GM19238 (cell line): ENCODE data around the gene PROZ.

Experiments
- DNase-seq: peaks from one replicate; pipeline ENCODE4 v3.0.0; 2011; ENCODE audit warnings: low spot score; ENCODE audit not compliant: insufficient read length

Gene PROZ

DNA sequence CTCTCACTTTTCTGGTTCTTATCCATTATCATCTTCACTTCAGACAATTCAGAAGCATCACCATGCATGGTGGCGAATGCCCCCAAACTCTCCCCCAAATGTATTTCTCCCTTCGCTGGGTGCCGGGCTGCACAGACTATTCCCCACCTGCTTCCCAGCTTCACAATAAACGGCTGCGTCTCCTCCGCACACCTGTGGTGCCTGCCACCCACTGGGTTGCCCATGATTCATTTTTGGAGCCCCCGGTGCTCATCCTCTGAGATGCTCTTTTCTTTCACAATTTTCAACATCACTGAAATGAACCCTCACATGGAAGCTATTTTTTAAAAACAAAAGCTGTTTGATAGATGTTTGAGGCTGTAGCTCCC lies 38.6 kb upstream of the PROZ start:
- no peak for DNase-seq

- no peak for DNase-seq
Observed at GRCh38 chr13:113120300-113121182, 37.9 kb upstream of the PROZ start.

GRCh38 chr13:113121183-113121927 lies 37.1 kb upstream of the PROZ start:
- no peak for DNase-seq

GRCh38 chr13:113121928-113122471 lies 36.4 kb upstream of the PROZ start:
- DNase-seq, result no peak

- no peak for DNase-seq
Observed at GRCh38 chr13:113122550-113123225, 35.8 kb upstream of the PROZ start, which contains the start of gene F10. TSS of gene F10 (plus strand) at chr13:113122799. CDS start at chr13:113122856, 57 bp downstream.

DNA sequence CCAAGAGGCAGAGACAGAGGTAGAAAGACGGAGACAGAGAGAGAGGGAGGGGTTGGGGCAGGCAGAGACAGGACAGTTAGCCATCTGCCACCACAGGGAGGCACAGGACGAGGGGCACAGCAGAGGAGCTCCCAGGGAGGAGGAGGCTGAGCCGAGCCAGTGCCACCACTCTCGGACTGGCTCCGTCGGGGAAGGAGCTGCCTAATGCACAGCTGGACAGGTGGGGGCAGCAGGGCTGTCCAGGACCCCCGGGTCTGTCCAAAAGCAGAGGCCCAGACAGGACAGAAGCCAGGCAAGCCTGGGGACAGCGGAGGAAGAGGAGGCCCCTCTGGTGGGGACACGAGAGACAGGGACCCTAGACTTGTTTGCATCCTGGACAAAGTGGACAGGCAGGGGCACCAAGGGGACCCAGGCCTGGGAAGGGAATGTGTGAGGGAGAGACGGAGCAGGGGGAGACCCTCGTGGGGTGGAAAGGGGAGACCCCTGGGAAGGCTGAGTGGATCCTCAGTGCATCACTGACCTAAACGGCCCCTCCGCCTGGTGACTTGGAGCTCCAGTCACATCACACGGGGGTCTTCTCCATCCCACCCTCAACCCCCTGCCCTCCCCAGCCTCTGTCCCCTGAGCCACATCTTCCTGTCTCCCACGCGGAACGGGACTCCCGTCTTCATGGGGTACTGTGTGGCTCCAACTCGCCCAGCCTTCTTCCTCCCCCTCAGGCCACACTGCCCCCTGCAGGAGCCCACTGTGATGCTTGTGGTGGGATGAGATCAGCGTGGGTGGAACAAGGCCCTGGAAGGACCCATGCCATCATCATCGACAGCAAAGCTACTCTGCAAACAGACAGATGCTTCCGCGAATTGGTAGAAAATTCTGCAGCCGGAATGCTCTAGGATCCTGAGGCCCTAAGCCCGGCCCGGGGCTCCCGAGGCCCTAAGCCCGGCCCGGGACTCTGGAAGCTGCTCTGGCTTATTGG lies 34.9 kb upstream of the PROZ start:
- no peak for DNase-seq

GRCh38 chr13:113124211-113124970 lies 34.1 kb upstream of the PROZ start:
- no peak for DNase-seq

- DNase-seq, result no peak
Observed at GRCh38 chr13:113125506-113126264, 32.8 kb upstream of the PROZ start.

GRCh38 chr13:113126265-113127150 lies 31.9 kb upstream of the PROZ start:
- DNase-seq, result no peak

DNA sequence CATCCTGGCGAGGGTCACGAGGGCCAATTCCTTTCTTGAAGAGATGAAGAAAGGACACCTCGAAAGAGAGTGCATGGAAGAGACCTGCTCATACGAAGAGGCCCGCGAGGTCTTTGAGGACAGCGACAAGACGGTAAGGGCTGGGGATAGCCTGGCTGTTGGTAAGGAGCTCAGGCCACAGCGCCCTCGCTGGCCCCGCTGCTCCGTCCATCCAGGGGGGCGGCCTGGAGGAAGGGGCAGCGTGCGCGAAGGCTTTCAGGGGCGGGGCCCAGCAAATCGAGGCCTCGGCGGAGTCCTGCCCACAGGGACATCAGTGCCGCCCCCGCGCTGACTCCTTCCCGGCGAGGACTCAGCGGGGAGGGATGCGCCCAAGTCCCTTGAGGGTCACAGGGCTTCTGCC lies 29.0 kb upstream of the PROZ start:
- DNase-seq, result no peak

GRCh38 chr13:113129921-113130750 lies 28.3 kb upstream of the PROZ start:
- no peak for DNase-seq

GRCh38 chr13:113135281-113135760 lies 23.1 kb upstream of the PROZ start:
- DNase-seq, result no peak

- no peak for DNase-seq
Observed at GRCh38 chr13:113137691-113138298, 20.7 kb upstream of the PROZ start.

DNA sequence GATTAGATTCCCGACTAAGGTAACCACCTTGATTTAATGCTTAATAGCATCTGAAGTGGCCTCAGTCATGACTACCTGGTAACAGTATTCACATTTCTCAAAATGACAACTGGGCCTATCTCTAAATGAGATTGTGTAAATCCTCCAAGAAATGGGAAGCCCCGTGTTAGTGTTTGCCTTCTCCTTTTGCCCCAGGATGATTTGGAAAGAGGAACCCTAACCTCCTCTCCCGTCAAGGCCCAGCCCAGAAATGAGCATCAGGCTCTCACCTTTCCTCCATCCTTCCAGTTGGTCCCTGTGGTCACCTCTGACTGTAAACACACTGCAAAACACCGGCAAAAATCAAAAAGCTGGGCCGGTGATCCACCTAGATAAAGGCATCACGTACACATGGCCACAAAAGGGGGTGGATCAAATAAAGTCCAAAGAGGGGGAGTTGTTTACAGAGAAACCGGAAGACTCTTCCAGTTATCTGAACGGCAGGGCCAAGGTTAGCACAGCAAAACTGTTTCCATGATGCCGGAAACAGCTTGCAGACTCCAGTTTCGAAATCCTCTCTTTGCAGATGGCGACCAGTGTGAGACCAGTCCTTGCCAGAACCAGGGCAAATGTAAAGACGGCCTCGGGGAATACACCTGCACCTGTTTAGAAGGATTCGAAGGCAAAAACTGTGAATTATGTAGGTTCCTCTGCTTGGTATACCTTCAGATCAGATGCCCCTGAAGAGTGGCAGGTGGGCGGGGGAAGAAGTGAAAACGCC lies 19.5 kb upstream of the PROZ start:
- DNase-seq, result no peak

- DNase-seq, result no peak
Observed at GRCh38 chr13:113139577-113139976, 18.9 kb upstream of the PROZ start.
